MM.1S (cell line): Measurements from ENCODE around the gene IL11RA.

ENCODE experiments used
- CTCF ChIP-seq: fragments of 300-600 bp; sonication (generic); IDR thresholded peaks from 2 replicates; pipeline ENCODE4 v1.5.1; 2016; ENCODE audit warnings: antibody characterized with exemption, low read length, mixed read lengths
- EZH2 ChIP-seq: fragments of 300-600 bp; sonication (generic); optimal IDR thresholded peaks from 2 replicates; pipeline ENCODE3; 2017; ENCODE audit warnings: low read depth, mild to moderate bottlenecking, antibody characterized with exemption, low read length, mixed read lengths

- TF ChIP-seq CTCF (no peak), EZH2 (no peak)
Observed at GRCh38 chr9:34606190-34606589, 45.8 kb upstream of the IL11RA start.
